Psoas muscle (tissue), 8 donors: ENCODE measurements around the gene IFI27. TPM values are rescaled to one million over a fixed set of nuclear protein-coding genes. Genes with fewer than 3 reads are reported as not detected.

Experiments
- ATAC-seq, 4 donors: fragments of 200-7000 bp; cut with Tn5 transposase; one replicate each; pipeline ENCODE4 v1.9.1; 2020; ENCODE audit warnings: moderate library complexity in 3 of 4, mild to moderate bottlenecking in 2 of 4
- DNase-seq, 2 donors: peaks; one replicate each; pipeline ENCODE4 v3.0.0-alpha.2; 2020
- H3K27ac ChIP-seq: fragments of 200-600 bp; one replicate; pipeline ENCODE4 v1.8.0; 2022
- H3K27me3 ChIP-seq, 3 donors: fragments of 200-600 bp in 1 of 3; one replicate each; pipeline versions ENCODE4 v1.6.1 to v1.8.0; 2013 to 2022; ENCODE audit warnings: low read length in 2 of 3, mild to moderate bottlenecking in 2 of 3, moderate library complexity in 1 of 3; ENCODE audit not compliant: insufficient read depth in 3 of 3
- H3K36me3 ChIP-seq, 2 donors: fragments of 200-600 bp in 1 of 2; one replicate each; pipeline versions ENCODE4 v1.6.1 to v1.8.0; 2013 to 2022; ENCODE audit warnings: low read depth in 1 of 2, mild to moderate bottlenecking in 1 of 2, moderate library complexity in 1 of 2; ENCODE audit not compliant: insufficient read depth in 1 of 2
- H3K4me1 ChIP-seq: fragments of 200-600 bp; one replicate; pipeline ENCODE4 v1.8.0; 2022
- H3K4me3 ChIP-seq: fragments of 200-600 bp; one replicate; pipeline ENCODE4 v1.8.0; 2022; ENCODE audit warnings: mild to moderate bottlenecking
- H3K9me3 ChIP-seq: fragments of 200-600 bp; one replicate; pipeline ENCODE4 v1.8.0; 2022
- WGBS, 3 donors: extraction: QIAGEN DNeasy Blood & Tissue Kit; methylation state at CpG; one replicate each; pipeline versions ENCODE4 v1.1.6 to v1.1.7; 2013; 5-methylcytosine and 5-hydroxymethylcytosine counted together
- intact Hi-C, 2 donors: fragments of 100-400 bp; cut with DNase I; formaldehyde crosslinking; loops; one replicate each; pipeline versions ENCODE4 v1.11.0 to v1.14.2; 2022
- polyA plus RNA-seq, 3 donors: library from polyadenylated mRNA; stranded (reverse); fragments of 200-250 nt; gene quantifications; one replicate each; pipeline ENCODE4 v1.2.3, GENCODE V29; 2013
- total RNA-seq, 4 donors: library from RNA; stranded (reverse); fragmentation: NEBNext Ultra II Directional in 2 of 4; extraction: Animal tissue kit (Norgen Biotek cat#: 25700) in 2 of 4; gene quantifications; one replicate each; pipeline versions ENCODE4 v1.2.1 to v1.2.4, GENCODE V29; 2021 to 2023
- TF ChIP-seq, protein P1 (sequence below): fragments of 200-600 bp; IDR thresholded peaks from one replicate; pipeline ENCODE4 v1.8.0; 2022; ENCODE audit warnings: antibody characterized with exemption
- donor health status: healthy with polysubstance abuse.
- donor health status: DM: no; HTN: no; CAD: no; lungs with moderate emphysema.
- donor health status: Bipolar disorder and iron deficiency.
- donor health status: healthy.
- donor health status: DM: yes; HTN: yes; CAD: no.
- donor health status: DM: no; HTN: no; CAD: no.
- donor health status: DM: no; HTN: no; CAD: no.
- donor health status: DM: yes; HTN: yes; CAD: no.

IFI27 gene
- total and polyA plus RNA-seq, 7 donors = 52.8 to 229 (median 95.2) TPM

- 85 to 94% (median 91%) methylated on average over 6 of the region's 6 CpGs for WGBS, 3 donors
- Histone ChIP-seq H3K4me1 (no peaks in the 10 kb centered on the region), H3K4me3 (no peak overlapping the region), H3K27ac (no peak overlapping the region), H3K27me3 (no peaks in the 10 kb centered on the region), H3K9me3 (no peaks in the 10 kb centered on the region), H3K36me3 (no peaks in the 10 kb centered on the region)
- DNase-seq (no peak), ATAC-seq (no peak)
- TF ChIP-seq, protein P1, sequence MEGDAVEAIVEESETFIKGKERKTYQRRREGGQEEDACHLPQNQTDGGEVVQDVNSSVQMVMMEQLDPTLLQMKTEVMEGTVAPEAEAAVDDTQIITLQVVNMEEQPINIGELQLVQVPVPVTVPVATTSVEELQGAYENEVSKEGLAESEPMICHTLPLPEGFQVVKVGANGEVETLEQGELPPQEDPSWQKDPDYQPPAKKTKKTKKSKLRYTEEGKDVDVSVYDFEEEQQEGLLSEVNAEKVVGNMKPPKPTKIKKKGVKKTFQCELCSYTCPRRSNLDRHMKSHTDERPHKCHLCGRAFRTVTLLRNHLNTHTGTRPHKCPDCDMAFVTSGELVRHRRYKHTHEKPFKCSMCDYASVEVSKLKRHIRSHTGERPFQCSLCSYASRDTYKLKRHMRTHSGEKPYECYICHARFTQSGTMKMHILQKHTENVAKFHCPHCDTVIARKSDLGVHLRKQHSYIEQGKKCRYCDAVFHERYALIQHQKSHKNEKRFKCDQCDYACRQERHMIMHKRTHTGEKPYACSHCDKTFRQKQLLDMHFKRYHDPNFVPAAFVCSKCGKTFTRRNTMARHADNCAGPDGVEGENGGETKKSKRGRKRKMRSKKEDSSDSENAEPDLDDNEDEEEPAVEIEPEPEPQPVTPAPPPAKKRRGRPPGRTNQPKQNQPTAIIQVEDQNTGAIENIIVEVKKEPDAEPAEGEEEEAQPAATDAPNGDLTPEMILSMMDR = no peak
- intact Hi-C loops = no loop called here
These were observed 16.8 kb downstream of the IFI27 start for GRCh38 chr14:94127330-94127729.

DNA sequence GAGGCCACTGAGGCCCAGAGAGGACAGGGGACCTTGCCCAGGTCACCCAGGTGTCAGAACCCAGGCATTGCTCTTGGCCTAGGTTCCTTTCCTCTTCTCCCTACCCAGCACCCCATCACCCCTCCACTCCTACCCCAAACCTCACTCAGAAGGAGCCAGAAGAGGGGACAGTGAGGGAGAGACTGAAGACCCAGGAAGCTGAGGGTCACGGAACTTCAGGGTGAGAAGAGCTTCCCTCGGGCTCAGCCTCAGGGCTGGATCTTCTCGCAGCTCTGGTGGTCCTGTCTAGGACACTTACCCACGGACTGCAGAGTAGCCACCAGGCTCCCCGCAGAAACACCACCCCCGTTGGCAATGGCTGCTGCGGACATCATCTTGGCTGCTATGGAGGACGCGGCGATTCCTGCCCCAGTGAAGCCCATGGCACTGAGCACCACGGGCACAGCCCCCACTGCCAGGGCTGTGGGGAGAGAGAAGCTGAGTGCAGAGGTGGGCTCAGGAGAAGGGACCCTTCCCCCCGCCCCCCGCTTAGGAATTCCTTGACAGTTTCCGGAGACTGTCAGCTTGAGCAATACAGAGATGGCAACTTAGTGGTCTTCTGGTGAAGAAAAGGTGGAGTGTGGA, 17.8 kb downstream of the IFI27 start:
- H3K27me3 ChIP-seq = no peaks in the 10 kb centered on the region
- no peak for DNase-seq
- no peak overlapping the region for H3K4me3 ChIP-seq
- ATAC-seq = no peak
- 86 to 88% (median 87%) methylated on average over 14 of the region's 14 CpGs for WGBS, 3 donors
- H3K4me1 ChIP-seq = no peaks in the 10 kb centered on the region
- TF ChIP-seq, protein P1 = no peak
- no peaks in the 10 kb centered on the region for H3K36me3 ChIP-seq
- no peak overlapping the region for H3K27ac ChIP-seq
- intact Hi-C loops = no loop called here
- no peaks in the 10 kb centered on the region for H3K9me3 ChIP-seq

DNA sequence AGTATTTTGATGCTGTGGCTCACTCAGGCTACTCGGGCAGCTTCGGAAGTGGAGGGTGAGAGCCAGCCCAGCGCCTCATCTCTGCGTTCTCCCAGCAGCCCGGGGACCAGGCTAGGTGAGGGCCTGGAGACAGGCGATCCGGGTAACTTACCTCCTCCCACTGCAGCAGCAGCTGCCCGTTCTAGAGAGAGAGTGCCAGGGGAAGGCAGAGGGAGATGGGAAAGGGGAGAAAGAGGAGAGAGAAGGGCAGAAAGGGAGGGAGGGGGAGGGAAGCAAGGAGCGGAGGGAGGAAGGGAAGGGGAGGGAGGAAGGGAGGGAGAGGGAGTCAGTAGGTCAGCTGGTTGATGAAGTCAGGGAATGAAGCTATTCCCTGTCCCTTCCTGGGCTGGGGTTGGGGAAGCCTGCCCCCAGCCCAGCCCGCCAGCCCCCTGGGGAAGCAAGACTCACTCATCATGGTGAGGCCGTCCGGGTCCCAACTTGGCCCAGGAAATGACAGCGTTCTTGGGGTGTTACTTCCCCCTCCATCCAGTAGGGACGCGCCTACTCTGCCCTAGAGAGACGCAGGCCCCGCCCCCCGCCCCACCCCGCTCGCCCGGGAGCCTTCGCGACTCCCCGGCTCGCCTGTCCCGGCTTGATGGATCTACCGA, 18.7 kb downstream of the IFI27 start, which contains the start of gene IFI27L2:
Gene IFI27L2, minus strand, starts transcription at position 494 of the 647 bp plus-strand sequence. Its CDS starts 40 bp downstream, at position 454.
- WGBS, 3 donors = 1 to 2% (median 1%) methylated on average over 26 to 27 of the region's 27 CpGs
- ATAC-seq = peak; percentile 72 to 91 (median 80)
- H3K9me3 ChIP-seq = no peaks in the 10 kb centered on the region
- no peaks in the 10 kb centered on the region for H3K36me3 ChIP-seq
- TF ChIP-seq, protein P1 = no peak
- no peaks in the 10 kb centered on the region for H3K4me1 ChIP-seq
- peak within 1 kb of the TSS; percentile 59 for H3K4me3 ChIP-seq
- DNase-seq = peak; percentile 74 to 88
- H3K27me3 ChIP-seq = no peaks in the 10 kb centered on the region
- intact Hi-C loops = no loop called here
- H3K27ac ChIP-seq = peak within 1 kb of the TSS; percentile 34

DNA sequence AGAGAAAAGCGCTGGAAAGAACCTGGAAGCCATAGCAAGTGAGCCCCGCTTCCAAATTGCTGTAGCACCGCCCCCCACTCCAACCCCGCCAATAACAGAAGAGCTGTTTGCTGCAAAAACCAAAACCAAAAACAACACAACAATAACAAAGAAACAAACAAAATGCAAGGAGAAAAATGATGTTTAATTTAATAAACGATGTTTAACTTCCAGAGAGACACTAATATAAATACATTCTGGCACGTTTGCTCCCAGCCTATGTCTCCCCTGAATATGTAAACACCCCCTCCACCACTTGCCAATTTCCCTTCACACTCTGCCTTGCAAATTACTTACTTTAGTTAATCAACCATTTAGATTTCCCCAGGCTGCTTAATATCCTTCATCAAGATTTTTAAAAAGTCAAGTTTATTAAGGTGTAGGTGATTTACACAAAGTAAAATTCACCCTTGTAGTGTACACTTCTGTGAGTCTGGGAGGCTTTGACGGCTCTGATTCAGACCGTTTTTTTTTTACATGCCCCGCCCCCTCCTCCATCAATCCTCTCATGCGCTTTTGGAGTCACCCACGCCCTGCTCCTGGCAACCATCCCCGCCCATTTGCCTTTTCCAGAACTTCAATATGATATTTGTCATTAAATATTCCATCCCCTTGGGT, 19.4 kb downstream of the IFI27 start:
- H3K4me1 ChIP-seq = no peaks in the 10 kb centered on the region
- H3K27me3 ChIP-seq = no peaks in the 10 kb centered on the region
- whole genome bisulfite sequencing, 3 donors = 1 to 2% (median 1%) methylated on average over 12 of the region's 12 CpGs
- H3K36me3 ChIP-seq = no peaks in the 10 kb centered on the region
- TF ChIP-seq, protein P1 = no peak
- peak in 1 of 2 donors; percentile 52 for DNase-seq
- peak overlapping the region; percentile 59 for H3K4me3 ChIP-seq
- no peak overlapping the region for H3K27ac ChIP-seq
- intact Hi-C loops = loop anchor here in 1 of 2 donors (10.0 kb wide), 1 partner anchor 355 kb away; no protein-coding TSS in a partner anchor
- H3K9me3 ChIP-seq = no peaks in the 10 kb centered on the region
- ATAC-seq = peak in 2 of 4 donors; percentile 47 to 69
